ENCODE measurements around the gene CNTN5.

CNTN5 gene

DNA sequence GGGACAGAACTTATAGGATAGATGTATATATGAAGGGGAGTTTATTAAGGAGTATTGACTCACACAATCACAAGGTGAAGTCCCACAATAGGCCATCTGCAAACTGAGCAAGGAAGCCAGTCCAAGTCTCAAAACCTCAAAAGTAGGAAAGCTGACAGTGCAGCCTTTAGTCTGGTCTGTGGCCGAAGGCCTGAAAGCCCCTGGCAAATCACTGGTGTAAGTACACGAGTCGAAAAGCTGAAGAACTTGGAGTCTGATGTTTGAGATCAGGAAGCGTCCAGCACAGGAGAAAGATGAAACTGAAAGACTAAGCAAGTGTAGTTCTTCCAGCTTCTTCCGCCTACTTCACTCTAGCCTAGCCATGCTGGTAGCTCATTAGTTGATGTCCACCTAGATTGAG, 866.7 kb downstream of the CNTN5 start:
- DNase-seq (ENCODE audit: low read depth in 1 of 2, low spot score in 1 of 2): no peak

DNA sequence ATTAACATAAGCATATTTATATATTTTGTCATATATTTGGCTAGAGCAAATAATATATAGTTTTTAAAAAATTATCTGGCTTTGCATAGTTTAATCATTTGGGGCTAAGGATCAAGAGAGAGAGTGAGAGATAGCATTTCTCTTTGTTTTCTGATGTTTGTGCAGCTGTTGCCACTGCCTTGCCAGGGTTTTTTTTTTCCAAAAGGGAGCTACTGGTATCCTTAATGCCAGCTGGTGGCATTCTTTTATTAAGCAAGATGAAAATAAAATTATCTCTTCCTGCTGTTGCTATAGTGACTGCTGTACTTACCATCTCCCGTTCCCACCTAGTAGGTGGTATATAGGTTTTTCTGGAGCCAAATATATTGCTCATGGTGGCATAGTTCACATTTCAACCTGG, 873.1 kb downstream of the CNTN5 start:
- DNase-seq (ENCODE audit: low read depth in 1 of 2, low spot score in 1 of 2): no peak

GRCh38 chr11:99901175-99901574, 880.4 kb downstream of the CNTN5 start:
- no peak for DNase-seq (ENCODE audit: low read depth in 1 of 2, low spot score in 1 of 2)

- no peak for DNase-seq (ENCODE audit: low read depth in 1 of 2, low spot score in 1 of 2)
These were observed 890.4 kb downstream of the CNTN5 start for GRCh38 chr11:99911116-99911515.

DNA sequence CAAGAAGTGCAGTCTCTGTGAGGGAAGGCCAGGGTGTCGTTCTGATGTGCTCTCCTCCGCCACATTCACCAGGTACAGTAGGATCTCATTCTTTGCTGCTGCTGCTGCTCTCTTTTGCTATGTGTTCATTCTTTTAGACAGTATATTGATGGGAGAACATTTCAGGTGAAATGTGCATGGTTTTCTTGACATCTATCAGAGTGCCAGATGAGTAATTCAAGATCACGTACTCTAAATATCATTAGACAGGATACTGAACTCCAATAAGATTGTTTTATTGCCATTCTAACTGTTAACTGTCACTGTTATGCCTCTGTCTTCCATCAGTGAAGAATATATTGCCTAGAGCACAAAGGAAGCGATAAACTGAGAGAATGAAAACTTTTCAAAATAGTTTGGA, 895.3 kb downstream of the CNTN5 start:
- DNase-seq (ENCODE audit: low read depth in 1 of 2, low spot score in 1 of 2): no peak

- DNase-seq (ENCODE audit: low read depth in 1 of 2, low spot score in 1 of 2): no peak
These were observed 898.0 kb downstream of the CNTN5 start for GRCh38 chr11:99918761-99919160.

- no peak for DNase-seq (ENCODE audit: low read depth in 1 of 2, low spot score in 1 of 2)
These were observed 900.2 kb downstream of the CNTN5 start for GRCh38 chr11:99920956-99921355.

DNA sequence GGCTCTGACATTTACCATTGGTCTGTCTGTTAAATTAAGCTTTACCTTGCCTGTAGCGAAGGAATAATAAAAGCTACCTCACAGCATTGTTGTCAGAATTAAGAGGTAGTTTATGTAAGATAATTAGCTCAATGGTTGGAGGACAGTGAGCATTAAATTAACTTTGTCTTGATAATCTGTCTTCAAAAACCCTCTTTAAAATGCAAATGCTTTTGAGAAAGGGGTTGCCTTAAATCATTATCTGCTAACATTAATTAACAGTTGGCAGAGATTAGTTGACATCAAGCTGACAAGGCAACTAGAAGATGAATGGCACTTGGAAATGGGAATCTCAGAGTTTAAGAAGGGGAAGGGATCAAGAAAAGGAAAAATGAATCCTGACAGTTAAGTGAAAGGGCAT, 905.2 kb downstream of the CNTN5 start:
- no peak for DNase-seq (ENCODE audit: low read depth in 1 of 2, low spot score in 1 of 2)

DNA sequence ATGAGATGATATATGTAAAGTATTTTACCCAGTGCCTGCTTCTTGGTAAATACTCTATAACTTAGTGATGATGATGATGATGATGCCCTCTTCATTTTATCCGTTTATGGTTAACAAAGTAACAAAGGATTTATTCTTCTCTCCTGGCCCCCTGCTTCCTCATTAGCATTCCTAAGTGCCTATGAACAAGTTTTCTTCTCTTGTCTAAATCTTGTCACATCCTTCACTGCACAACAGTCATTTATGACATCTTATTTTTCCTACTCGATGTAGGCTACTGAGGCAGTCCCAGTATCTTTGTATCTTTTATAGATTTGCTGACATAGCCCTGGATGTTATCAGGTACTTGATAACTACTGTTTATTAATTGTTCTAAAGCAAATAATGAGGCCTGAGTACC, 911.9 kb downstream of the CNTN5 start:
- no peak for DNase-seq (ENCODE audit: low read depth in 1 of 2, low spot score in 1 of 2)

GRCh38 chr11:99934008-99934407, 913.3 kb downstream of the CNTN5 start:
- no peak for DNase-seq (ENCODE audit: low read depth in 1 of 2, low spot score in 1 of 2)

- no peak for DNase-seq (ENCODE audit: low read depth in 1 of 2, low spot score in 1 of 2)
These were observed 916.6 kb downstream of the CNTN5 start for GRCh38 chr11:99937330-99937729.

DNA sequence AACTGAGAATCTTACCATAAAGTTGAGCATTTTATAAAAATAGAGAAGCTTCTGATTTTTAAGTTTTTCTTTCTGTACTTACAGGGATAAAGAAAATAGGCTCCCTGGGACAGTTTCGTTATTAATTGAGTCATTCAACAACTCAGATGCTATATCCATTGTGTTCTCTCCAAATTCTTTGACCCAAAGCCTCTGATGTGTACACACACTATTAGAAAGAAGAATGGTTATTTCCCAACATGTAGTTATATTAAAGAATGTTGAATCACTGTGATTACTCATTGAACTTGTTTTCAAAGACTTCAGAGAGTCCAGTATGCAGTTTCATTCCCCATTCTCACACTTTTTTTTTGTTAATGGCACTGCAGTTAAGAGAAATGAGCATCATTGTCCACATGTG, 932.1 kb downstream of the CNTN5 start:
- DNase-seq (ENCODE audit: low read depth in 1 of 2, low spot score in 1 of 2): no peak

DNA sequence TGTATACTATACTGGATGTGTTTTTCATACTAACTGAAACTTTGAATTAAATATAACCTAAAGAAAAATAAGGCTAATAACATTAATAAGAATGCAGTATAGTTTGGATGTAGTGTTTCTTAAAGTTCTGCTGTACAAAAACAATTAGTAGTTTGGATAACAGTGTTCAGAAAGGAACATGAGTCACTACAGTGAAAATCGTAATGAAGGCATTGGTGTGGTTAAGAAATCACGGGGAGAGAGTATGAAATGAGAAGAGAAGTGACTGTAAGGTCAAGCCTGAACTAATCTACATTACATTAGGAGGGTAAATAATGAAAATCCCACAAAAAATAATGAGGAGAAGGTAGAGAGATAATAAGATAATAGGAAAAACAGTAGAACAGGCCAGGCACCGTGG, 939.8 kb downstream of the CNTN5 start:
- no peak for DNase-seq (ENCODE audit: low read depth in 1 of 2, low spot score in 1 of 2)

DNA sequence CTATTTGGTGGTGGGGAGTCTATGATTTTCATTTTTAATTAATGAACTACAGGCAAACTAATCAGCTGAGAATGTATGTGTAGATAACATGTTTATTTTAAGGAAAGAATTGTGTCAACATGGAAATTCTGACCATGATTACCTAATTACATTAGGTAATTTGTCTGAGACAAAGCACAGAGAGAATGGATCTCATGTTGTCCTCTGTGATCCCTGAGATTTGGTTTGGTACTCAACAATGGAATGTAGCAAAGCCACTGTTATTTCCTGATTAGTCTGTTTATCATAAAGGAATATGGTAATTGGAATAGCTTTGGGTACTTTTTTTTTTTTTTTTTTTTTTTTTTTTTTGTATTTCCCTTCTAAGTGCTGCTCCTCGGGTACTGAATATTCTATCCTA, 947.6 kb downstream of the CNTN5 start:
- DNase-seq (ENCODE audit: low read depth in 1 of 2, low spot score in 1 of 2): no peak

GRCh38 chr11:99973993-99974392, 953.2 kb downstream of the CNTN5 start:
- no peak for DNase-seq (ENCODE audit: low read depth in 1 of 2, low spot score in 1 of 2)

DNA sequence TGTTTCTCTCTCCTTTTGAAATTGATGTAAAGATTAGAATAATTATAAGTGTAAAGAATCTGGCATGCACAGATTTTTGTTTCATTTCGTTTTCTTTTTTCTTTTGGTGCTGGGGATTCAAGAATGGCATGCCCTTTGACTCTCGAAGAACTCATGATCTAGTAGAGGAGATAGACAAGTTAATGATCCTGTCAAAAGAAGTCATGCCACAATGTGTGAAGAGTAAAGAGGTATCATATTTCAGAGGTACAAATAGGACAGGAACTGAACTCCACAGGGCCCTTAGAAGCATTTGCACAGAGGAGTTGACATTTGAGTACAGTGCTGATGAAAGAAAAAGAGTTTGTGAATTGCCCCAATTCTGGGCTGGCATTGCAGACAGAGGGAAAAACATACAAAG, 958.3 kb downstream of the CNTN5 start:
- DNase-seq (ENCODE audit: low read depth in 1 of 2, low spot score in 1 of 2): no peak

DNA sequence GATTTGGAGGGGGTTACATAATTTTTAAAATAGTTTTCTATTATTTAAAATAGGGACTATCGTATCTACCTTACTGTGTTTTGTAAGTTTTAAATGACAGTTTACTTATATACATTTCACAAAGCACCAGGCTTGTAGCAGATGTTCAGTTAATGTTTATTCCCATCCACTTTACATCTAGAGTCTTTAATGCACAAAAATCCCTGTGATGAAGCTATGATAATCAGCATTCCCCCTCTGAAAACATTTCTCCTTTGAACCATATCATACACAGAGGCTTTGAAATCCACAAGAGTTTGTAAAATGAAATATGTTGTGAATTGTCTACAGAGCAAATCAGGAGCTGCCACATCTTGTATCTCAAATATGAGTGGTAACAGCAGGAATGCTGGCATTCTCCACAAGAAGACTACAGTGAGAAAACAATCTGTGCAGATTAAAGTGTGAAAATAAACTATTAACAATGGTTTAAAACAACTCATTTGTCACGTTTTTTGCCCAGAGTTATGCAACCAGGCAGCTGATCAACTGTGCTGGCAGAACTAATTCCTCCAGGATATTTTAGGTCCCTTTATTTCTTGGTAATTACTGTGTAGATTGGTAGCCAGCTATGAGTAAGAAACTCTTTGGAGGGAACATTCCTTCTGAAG, 967.2 kb downstream of the CNTN5 start:
- DNase-seq (ENCODE audit: low read depth in 1 of 2, low spot score in 1 of 2): no peak

DNA sequence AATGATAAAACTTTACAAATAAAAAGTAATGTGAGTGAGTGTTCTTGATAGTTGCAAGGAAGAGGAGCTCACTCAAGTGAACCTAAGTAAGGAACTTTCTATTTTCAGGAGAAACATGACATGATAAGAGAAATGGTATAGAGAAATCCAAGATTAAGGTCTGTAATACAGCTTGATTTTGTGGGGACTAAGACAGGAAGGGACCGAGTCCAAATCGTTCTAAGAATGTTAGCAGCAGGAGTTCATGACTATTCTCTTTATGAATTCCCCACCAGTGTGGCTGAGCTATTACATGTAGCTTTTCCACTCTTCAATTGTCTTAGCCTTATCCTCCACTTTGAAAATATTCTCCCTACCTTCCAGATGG, 967.7 kb downstream of the CNTN5 start:
- no peak for DNase-seq (ENCODE audit: low read depth in 1 of 2, low spot score in 1 of 2)

DNA sequence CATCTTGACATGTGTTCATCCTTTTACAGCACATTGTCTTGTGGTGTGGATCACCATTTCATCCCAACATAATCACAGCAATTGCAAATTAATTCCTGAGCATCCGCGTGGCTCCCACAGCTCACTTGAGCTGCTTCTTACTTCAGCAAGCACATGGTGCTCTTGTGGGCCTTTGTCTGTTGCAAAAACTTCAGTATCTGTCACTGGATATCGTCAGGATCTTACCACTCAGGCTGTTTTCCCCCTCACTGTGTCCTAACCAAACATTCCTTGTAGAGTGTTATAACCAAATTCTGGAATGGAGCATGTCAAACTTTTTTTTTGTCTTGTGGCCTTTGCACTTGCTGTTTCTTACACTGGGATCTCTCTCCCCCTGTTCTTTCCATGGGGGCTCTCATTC, 983.2 kb downstream of the CNTN5 start:
- no peak for DNase-seq (ENCODE audit: low read depth in 1 of 2, low spot score in 1 of 2)

- no peak for DNase-seq (ENCODE audit: low read depth in 1 of 2, low spot score in 1 of 2)
These were observed 983.8 kb downstream of the CNTN5 start for GRCh38 chr11:100004541-100004940.

DNA sequence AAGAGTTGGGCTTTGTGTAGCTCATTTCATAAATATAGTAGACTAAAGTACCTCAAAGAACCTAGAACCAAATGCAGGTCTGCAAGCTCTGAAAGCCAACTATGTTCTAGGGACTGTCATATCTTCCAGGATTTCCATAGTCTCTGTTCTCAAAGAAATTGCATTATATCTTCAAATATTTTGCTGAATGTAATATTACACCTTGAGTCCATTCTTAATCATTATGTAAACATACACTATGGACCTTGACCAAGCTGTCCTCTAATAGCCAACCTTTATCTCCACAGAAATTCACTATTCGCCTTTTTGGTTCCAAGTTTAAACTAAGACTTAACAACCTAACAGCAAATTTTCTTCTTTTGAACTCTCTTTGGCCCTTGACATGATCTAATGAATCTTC, 987.7 kb downstream of the CNTN5 start:
- no peak for DNase-seq (ENCODE audit: low read depth in 1 of 2, low spot score in 1 of 2)

DNA sequence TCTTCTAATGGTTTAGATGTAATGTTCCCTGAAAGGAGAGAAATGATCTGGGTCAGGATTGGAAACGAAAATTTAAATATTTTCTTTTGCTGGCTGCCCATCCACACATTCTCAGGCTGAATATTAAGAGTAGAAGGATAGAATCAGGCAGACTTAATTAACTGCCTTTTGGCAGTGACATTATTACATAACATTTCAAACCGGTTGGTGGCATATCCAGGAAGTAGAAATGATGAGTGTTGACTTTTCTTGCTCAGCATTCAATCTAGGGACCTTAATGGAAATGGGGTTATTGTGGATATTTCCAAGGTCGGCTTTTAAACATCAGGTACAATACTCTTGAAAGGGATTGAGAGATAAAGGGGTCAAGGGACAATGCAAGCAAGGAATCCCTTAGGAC, 989.0 kb downstream of the CNTN5 start:
- DNase-seq (ENCODE audit: low read depth in 1 of 2, low spot score in 1 of 2): no peak

- no peak for DNase-seq (ENCODE audit: low read depth in 1 of 2, low spot score in 1 of 2)
These were observed 989.6 kb downstream of the CNTN5 start for GRCh38 chr11:100010393-100010792.

DNA sequence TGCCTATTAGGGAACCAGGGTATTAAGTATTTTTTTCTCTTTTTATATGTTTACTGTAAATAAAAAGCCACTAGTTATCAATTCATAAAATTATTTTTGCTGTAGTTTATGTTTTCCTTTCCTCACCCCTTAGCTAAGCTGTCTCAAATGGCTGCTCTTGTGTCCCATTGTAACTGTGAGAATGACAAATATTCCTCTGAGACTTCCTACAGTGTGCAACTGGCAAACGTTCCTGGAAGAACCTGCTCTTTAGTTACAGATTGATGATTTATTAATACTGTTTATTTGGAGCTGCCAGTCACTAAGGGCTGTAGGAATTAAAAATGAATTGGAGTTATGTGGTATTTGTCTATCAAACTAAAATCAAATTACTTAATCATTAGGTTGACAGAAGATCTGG, 990.9 kb downstream of the CNTN5 start:
- DNase-seq (ENCODE audit: low read depth in 1 of 2, low spot score in 1 of 2): no peak

Data from activated CD4-positive, alpha-beta T cell treated with anti-CD3 and anti-CD28 coated beads, Interleukin-2, amount 50 U/mL, for 24 hours (primary cell).